HG02840 (cell line): ENCODE data around the gene RPS21.
"Not testable (repeated sequence)": the region's sequence is repeated elsewhere in the genome, so short reads cannot be mapped to it uniquely, and the experiment has no call there.

Source experiments
- ATAC-seq: cut with Tn5 transposase; IDR thresholded peaks from one replicate; pipeline ENCODE4 v1.9.1; 2021; ENCODE audit warnings: mild to moderate bottlenecking, moderate library complexity, moderate number of reproducible peaks; ENCODE audit not compliant: unreplicated experiment, low FRiP score

RPS21 gene

DNA sequence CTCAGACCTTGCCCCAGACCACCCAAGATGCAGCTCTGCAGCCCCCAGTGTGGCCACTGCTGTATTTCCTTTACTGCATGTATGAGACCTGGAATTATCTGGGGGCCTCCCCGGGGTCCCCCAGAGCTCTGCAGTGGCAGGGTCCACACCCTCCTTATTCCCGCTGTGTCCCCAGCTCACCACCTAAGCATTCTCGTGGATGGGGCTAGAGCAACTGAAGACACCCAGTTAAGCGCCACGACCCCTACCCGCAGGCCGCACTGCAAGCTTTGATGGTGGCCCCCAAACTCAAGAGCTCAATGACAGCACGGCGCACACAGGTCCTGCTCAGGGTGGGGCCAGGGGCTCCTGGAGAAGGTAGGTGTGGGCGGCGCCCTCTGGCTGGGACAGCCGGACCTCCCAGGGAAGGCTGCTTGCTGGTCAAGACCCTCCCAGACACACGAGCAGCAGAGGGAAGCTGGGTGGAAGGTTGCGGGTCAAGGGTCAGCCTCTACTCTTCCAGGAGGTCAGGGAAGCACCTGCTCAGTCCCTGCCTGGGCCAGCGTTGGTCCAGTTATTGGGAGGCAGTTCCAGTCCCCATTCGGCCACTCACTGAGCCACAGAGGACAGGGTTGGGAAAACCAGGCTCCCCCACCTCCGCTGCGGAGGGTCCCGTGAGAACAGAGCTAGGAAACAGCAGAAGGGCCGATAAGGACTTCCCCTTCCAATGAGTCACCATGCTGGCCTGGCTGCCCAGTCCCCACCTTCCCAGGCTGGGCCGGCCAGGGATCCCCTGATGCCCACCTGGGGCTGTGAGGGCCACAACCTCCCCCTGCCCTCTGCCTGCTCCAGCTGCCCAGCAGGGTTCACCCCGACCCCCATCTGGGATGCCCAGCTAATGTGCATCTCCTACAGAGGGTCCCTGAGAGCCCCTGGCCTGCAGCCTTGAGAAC lies 22.7 kb upstream of the RPS21 start:
- ATAC-seq, result no peak

GRCh38 chr20:62364911-62365736 lies 21.8 kb upstream of the RPS21 start:
- ATAC-seq, result no peak

GRCh38 chr20:62365814-62366369 lies 21.0 kb upstream of the RPS21 start:
- ATAC-seq, result no peak

DNA sequence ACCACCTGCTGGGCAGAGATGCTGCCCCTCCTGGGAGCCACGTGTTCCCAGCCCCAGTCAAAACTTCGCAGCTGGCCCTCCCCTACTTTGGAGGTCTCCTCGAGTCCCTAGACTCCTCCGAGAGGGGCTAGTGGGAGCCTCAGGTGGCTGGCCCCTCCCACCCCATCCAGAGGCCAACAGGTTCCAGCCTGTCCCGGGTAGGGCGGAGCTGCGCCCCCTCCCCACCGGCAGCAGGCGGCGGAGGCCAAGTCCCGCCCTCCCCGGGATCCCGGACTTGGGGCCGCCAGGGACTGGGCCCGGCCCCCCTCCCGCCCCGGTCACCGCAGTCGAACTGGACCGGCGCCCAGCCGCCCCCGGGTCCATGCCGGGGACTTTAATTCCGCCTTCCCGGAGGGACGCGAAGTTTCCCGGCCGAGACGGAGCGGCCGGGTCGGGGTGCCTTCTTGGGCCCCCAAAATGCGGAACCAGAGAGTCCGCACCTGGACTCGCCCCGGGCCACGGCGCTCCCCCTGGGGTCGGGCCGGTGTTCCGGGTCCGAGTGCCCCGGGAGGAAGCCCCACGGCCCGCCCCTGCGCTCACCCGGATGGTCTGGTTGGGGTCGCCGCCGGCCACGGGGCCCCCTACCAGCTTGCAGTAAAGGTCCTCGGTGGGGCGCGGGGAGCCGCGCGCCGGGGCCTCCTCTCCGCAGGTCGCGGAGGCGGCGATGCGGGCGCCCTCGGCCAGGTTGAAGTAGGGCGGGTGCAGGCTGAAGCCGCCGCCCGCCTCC lies 20.4 kb upstream of the RPS21 start:
- no peak for ATAC-seq

DNA sequence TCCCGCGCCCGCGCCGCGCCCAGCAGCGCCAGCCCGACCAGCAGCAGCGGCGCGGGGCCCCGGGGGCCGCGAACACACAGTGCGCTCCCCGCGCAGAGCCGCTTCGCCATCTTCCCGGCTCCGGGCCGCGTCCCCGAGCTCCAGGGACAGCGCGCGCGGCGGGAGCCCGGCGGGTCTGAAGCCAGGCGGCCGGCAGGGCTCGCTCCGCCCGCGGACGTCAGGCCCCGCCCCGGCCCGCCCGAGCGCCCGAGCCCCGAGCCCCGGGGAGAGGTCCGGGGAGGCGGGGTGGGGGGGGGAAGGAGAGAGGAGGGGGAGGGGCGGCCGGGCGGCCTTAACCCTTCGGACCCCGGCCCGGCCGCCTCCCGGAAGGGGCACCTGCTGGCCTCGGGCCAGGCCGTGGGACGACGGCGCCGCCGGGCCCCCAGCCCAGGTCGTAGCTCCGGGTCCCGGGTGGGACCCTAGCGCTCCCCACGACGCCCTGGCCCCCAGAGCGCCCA lies 19.7 kb upstream of the RPS21 start, which contains the start of gene LAMA5:
Gene LAMA5, minus strand, starts transcription at position 177 of the 497 bp plus-strand sequence. Its CDS starts 67 bp downstream, at position 110.
- ATAC-seq, result no peak

DNA sequence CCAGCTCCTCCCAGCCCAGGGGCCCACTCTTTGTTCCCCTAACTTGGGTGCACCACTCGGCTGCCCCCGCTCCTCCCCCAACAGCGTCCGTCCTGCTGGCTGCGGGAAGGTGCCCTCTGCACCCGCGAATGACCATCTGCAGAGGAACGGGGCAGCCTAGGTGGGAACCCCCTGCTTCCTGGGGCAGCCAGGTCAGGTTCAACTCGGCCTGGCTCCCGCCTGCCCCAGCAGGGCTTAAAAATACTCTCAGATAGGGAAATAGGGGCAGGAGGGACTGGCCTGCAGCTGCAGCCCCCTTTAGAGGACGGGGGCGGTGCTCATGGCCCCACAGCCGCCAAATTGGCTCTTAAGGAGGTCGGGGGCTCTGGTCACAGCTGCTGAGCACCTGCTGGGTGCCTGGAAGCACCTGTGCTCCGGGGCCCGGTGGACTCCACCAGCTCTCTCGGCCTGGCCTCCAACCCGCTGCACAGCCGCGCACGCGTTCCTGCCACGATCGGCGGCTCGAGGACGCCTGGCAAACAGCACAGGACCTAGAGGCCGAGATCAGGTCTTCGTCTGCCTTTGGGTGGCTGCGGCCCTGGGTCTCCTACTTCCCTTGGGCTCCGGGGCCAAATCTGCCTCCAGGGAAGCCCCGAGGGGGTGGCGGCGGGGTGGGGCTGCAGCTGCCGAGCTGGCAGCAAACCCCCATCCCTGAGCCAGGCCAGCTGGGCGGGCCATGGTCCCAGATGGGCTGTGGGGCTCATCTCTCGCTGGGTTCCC lies 19.1 kb upstream of the RPS21 start:
- no peak for ATAC-seq

DNA sequence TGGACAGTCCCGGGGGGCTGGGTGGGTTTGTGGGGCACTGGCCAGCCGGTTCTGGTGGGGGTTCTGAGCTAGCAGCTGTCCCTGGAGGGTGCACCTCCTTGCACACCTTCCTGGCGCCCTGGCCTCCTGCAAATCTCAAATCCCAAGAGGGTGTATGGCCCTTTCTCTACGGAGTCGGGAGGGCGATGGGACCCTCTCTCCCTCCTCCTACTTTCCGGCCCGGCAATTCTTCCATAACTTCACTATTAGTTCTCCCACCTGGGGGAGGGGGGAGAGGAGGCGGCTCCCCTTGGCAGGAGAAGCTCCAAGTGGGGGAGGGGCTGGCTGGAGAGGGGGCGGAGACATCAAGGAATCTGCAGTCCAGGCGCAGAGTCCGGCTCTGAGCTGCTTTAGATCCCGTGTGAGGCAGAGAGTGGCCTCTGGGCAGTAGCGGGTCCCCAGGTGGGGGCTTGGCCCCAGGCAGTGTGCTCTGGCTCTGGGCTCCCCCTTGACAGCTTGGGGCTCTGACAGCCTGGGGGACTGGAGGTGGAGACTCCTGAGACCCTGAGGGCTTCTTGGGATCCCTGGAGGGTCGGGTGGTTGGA lies 18.4 kb upstream of the RPS21 start:
- ATAC-seq, result no peak

GRCh38 chr20:62368976-62369814 lies 17.7 kb upstream of the RPS21 start:
- ATAC-seq, result no peak

- no peak for ATAC-seq
These were observed 17.1 kb upstream of the RPS21 start for GRCh38 chr20:62369815-62370114.

DNA sequence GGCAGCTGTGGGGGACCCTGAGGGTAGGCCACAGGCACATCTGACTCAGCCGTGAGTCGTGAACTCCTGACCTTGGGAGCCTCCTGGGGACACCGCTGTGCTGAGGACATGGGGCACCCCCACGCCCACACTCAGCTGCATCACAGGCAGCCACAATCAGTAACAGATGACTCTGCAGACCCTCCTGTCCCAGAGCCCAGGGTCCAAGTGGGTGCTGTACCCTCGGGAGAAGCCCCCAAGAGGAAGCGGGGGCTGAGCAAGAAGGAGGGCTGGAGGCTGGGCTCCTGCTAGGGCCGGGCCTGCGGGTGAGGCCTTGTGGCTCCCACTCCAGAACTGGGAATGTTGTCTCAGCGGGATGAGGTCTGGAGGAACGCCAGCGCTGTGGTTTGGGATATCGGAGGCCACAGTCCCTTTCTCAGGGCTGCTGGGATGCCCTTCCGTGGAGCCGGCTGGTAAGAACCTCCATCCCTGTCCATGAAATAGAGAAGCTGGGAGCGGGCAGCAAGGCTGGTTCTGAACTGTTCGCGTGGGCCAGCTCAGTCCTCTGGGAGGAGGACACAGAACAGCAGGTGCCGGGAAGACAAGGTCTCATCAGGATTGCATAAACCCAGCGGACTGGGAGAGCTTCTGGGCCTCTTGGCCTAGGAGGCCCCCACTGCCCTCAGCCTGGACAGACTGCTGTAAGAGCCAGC lies 16.6 kb upstream of the RPS21 start:
- ATAC-seq, result no peak

GRCh38 chr20:62370807-62371587 lies 15.9 kb upstream of the RPS21 start:
- ATAC-seq, result no peak

GRCh38 chr20:62371588-62372041 lies 15.3 kb upstream of the RPS21 start:
- ATAC-seq, result no peak

DNA sequence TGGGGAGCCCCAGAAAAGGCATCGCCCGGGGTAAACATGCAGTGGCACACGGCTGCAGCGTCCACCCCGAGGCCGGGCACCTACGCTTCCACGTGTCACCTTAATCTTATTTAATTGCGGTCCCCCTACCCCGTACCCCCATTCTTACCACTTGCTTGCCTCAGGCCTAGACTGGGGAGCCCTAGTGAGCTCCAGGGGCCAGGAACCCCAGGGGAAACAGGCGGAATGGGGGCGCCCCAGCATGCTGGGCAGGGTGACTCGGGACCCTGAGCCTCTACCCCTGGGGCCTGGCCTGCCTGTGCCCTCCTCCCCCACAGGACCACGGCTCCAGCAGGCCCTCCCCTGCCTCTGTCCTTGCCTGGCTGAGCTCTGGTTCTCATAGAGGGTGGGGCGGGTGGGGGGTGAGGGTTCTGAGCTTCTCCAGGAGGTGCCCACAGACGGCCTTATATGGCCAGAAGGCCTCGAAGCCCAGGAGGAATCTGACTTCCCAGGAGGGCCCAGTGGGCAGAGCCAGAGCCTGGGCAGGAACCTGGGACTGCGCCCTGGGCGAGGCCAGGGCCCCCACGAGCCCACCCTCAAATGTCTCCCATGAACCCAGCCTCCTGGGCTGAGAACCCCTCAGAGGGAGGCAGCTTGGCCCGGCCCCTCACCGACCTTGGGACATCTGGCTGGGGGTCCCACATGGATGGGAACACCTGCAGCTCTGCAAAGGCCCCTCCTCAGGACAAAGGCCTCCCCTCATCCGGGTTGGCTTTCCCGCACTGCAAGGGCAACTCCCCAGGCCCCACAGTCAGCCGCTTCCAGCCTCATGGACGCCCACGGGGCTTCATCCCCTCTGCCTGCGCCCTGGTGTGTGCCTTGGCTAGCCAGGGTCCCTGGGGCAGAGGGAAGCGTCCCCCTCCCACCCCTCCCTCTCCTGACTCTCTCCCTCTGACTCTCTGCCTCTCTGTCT lies 14.6 kb upstream of the RPS21 start:
- ATAC-seq, result no peak

DNA sequence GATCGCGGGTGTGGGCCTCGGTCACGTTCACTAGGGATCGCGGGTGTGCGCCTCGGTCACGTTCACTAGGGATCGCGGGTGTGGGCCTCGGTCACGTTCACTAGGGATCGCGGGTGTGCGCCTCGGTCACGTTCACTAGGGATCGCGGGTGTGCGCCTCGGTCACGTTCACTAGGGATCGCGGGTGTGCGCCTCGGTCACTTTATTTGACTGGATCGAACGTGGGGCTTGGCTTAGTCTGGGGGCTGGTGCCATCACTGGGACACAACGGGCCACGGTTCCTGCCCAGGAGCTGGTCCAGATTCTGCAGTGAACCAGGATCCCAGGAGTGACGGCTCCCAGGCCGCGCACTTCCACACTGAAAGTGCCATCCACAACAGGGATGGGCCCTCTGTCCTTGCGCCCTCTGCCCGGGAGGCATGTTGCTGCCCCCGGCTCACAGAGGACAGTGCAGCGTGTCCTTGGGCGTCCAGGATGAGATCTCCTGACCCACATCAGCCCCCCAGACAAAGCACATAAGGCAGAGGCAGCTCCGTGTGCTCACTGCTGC lies 13.2 kb upstream of the RPS21 start:
- ATAC-seq, result not testable (repeated sequence)

GRCh38 chr20:62374331-62375152 lies 12.4 kb upstream of the RPS21 start:
- ATAC-seq, result no peak
